Right hindlimb (tissue), 1 donor: ENCODE measurements around the gene ALPP.
"Not testable (repeated sequence)": the region's sequence is repeated elsewhere in the genome, so short reads cannot be mapped to it uniquely, and the experiment has no call there.

ENCODE experiments used
- DNase-seq: peaks from one replicate; pipeline ENCODE4 v3.0.0-alpha.2; 2018

Gene ALPP

GRCh38 chr2:232407428-232408150, 29.0 kb downstream of the ALPP start:
- not testable (repeated sequence) for DNase-seq

- DNase-seq, result not testable (repeated sequence)
Measured at GRCh38 chr2:232408269-232408668, 29.7 kb downstream of the ALPP start.

- DNase-seq, result not testable (repeated sequence)
Measured at GRCh38 chr2:232409617-232410016, 31.1 kb downstream of the ALPP start.

- no peak for DNase-seq
Measured at GRCh38 chr2:232410238-232410900, 31.8 kb downstream of the ALPP start.

GRCh38 chr2:232411901-232412629, 33.5 kb downstream of the ALPP start:
- no peak for DNase-seq

GRCh38 chr2:232412986-232413385, 34.4 kb downstream of the ALPP start:
- DNase-seq, result no peak

- no peak for DNase-seq
Measured at GRCh38 chr2:232415138-232415690, 36.7 kb downstream of the ALPP start.

GRCh38 chr2:232415736-232416520, 37.4 kb downstream of the ALPP start:
- DNase-seq, result no peak

- DNase-seq, result no peak
Measured at GRCh38 chr2:232416521-232417470, 38.2 kb downstream of the ALPP start.

- no peak for DNase-seq
Measured at GRCh38 chr2:232417489-232417888, 38.9 kb downstream of the ALPP start.

- no peak for DNase-seq
Measured at GRCh38 chr2:232418056-232418455, 39.5 kb downstream of the ALPP start.

GRCh38 chr2:232418466-232419244, 40.1 kb downstream of the ALPP start:
- peak; percentile 54 for DNase-seq

- DNase-seq, result no peak
Measured at GRCh38 chr2:232419245-232420072, 40.9 kb downstream of the ALPP start.

GRCh38 chr2:232420073-232420454, 41.5 kb downstream of the ALPP start:
- no peak for DNase-seq

- no peak for DNase-seq
Measured at GRCh38 chr2:232420463-232421188, 42.1 kb downstream of the ALPP start.

GRCh38 chr2:232421189-232421785, 42.7 kb downstream of the ALPP start:
- no peak for DNase-seq

GRCh38 chr2:232422051-232422450, 43.5 kb downstream of the ALPP start:
- no peak for DNase-seq

- DNase-seq, result not testable (repeated sequence)
Measured at GRCh38 chr2:232422996-232423395, 44.4 kb downstream of the ALPP start.

- DNase-seq, result not testable (repeated sequence)
Measured at GRCh38 chr2:232423407-232423806, 44.9 kb downstream of the ALPP start.
